Natural killer cell (primary cell): Measurements from ENCODE around the gene TMEM175. TPM values are rescaled to one million over a fixed set of nuclear protein-coding genes. Genes with fewer than 3 reads are reported as not detected.

Source experiments
- ATAC-seq, 3 donors: fragments of 150-1000 bp in 2 of 3; fragments of 200-7000 bp in 1 of 3; cut with Tn5 transposase; 1 replicate in 1 of 3; 2 replicates in 2 of 3; pipeline ENCODE4 v1.10.0; 2021; ENCODE audit warnings: mild to moderate bottlenecking in 2 of 3, moderate library complexity in 2 of 3
- DNase-seq, 2 donors: peaks; one replicate each; pipeline versions ENCODE4 v3.0.0 to v3.0.0-alpha.2; 2013 to 2021; ENCODE audit warnings: mixed read lengths in 1 of 2
- H3K27ac ChIP-seq: one replicate; pipeline ENCODE4 v1.5.1; 2013; ENCODE audit warnings: mild to moderate bottlenecking, low read length
- H3K27me3 ChIP-seq: one replicate; pipeline ENCODE4 v1.6.1; 2013; ENCODE audit warnings: low read length; ENCODE audit not compliant: control insufficient read depth, insufficient read depth
- H3K36me3 ChIP-seq: one replicate; pipeline ENCODE4 v1.6.1; 2013; ENCODE audit warnings: low read length; ENCODE audit not compliant: control insufficient read depth, insufficient read depth
- H3K4me1 ChIP-seq: one replicate; pipeline ENCODE4 v1.6.1; 2013; ENCODE audit warnings: low read length; ENCODE audit not compliant: control insufficient read depth, insufficient read depth
- H3K4me3 ChIP-seq: one replicate; pipeline ENCODE4 v1.5.1; 2013; ENCODE audit warnings: low read length
- H3K9me3 ChIP-seq: one replicate; pipeline ENCODE4 v1.6.1; 2013; ENCODE audit warnings: low read length; ENCODE audit not compliant: control insufficient read depth, insufficient read depth
- H3K27ac Mint-ChIP-seq, 2 donors: one replicate each; pipeline ENCODE4 v1.8.0; 2022; ENCODE audit warnings: mild to moderate bottlenecking in 2 of 2, mixed read lengths in 2 of 2, moderate library complexity in 1 of 2
- H3K27me3 Mint-ChIP-seq, 2 donors: one replicate each; pipeline ENCODE4 v1.8.0; 2022; ENCODE audit warnings: low read depth in 2 of 2, mixed read lengths in 2 of 2
- H3K36me3 Mint-ChIP-seq: one replicate; pipeline ENCODE4 v1.8.0; 2022; ENCODE audit warnings: mixed read lengths
- H3K4me1 Mint-ChIP-seq, 2 donors: one replicate each; pipeline ENCODE4 v1.8.0; 2022; ENCODE audit warnings: mixed read lengths in 2 of 2
- H3K4me3 Mint-ChIP-seq: one replicate; pipeline ENCODE4 v1.8.0; 2022; ENCODE audit warnings: mild to moderate bottlenecking, moderate library complexity, mixed read lengths
- H3K9me3 Mint-ChIP-seq, 2 donors: one replicate each; pipeline ENCODE4 v1.8.0; 2022; ENCODE audit warnings: mixed read lengths in 2 of 2
- CTCF ChIP-seq: fragments of 200-600 bp; IDR thresholded peaks from one replicate; pipeline ENCODE4 v1.8.0; 2022; ENCODE audit warnings: antibody characterized with exemption
- WGBS: methylation state at CpG from one replicate; pipeline ENCODE4 v1.1.7; 2013; ENCODE audit warnings: missing lambda C conversion rate; ENCODE audit not compliant: insufficient coverage; 5-methylcytosine and 5-hydroxymethylcytosine counted together
- intact Hi-C: fragments of 100-400 bp; cut with micrococcal nuclease; formaldehyde crosslinking; loops from one replicate; pipeline ENCODE4 v1.14.2; 2022
- total RNA-seq, 4 donors: library from RNA; stranded (reverse); fragments of 120-200 nt in 1 of 4; gene quantifications; one replicate each; pipeline versions ENCODE4 v1.2.3 to v1.2.4, GENCODE V29; 2013 to 2022

Gene TMEM175
- total RNA-seq, 3 donors from 2014 or later (not counting 1 experiment from before 2014, with no cell fraction given), result 72.8 to 79.8 (median 73.2) TPM

GRCh38 chr4:992297-993110 lies 60.2 kb downstream of the TMEM175 start:
- H3K27me3 ChIP-seq, result peaks cover 7% of the 10 kb centered on the region
- peaks cover 5% of the 10 kb centered on the region for H3K36me3 ChIP-seq
- Mint-ChIP-seq H3K27me3 (peaks cover 0 to 4% of the 10 kb centered on the region in 2 donors), H3K27ac (no peak overlapping the region), H3K4me1 (peaks cover 0 to 7% of the 10 kb centered on the region in 2 donors), H3K9me3 (no peaks in the 10 kb centered on the region), H3K36me3 (no peaks in the 10 kb centered on the region), H3K4me3 (no peak overlapping the region)
- no peak overlapping the region for H3K27ac ChIP-seq
- peaks cover 10% of the 10 kb centered on the region for H3K4me1 ChIP-seq
- 93% methylated on average over 25 of the region's 25 CpGs for WGBS
- ATAC-seq, result no peak
- no peak for DNase-seq
- no peak overlapping the region for H3K4me3 ChIP-seq
- TF ChIP-seq CTCF, result no peak
- intact Hi-C loops, result no loop called here
- H3K9me3 ChIP-seq, result no peaks in the 10 kb centered on the region

GRCh38 chr4:993111-994029 lies 61.1 kb downstream of the TMEM175 start, which contains the start of gene SLC26A1:
Gene SLC26A1, minus strand, starts transcription at chr4:993404. Its CDS starts 1,701 bp downstream, at chr4:991703.
- ATAC-seq (no peak), DNase-seq (no peak)
- WGBS, result 93% methylated on average over 37 of the region's 37 CpGs
- Mint-ChIP-seq H3K4me1 (peaks cover 0 to 10% of the 10 kb centered on the region in 2 donors), H3K4me3 (no peak within 1 kb of the TSS), H3K27ac (no peak within 1 kb of the TSS), H3K9me3 (no peaks in the 10 kb centered on the region), H3K27me3 (peaks cover 4 to 8% of the 10 kb centered on the region in 2 donors), H3K36me3 (no peaks in the 10 kb centered on the region)
- intact Hi-C loops, result no loop called here
- Histone ChIP-seq H3K9me3 (no peaks in the 10 kb centered on the region), H3K27me3 (peaks cover 16% of the 10 kb centered on the region), H3K4me3 (no peak within 1 kb of the TSS), H3K27ac (no peak within 1 kb of the TSS), H3K4me1 (peaks cover 11% of the 10 kb centered on the region), H3K36me3 (peaks cover 5% of the 10 kb centered on the region)
- no peak for TF ChIP-seq CTCF

- peaks cover 21% of the 10 kb centered on the region for H3K27me3 ChIP-seq
- H3K36me3 ChIP-seq, result peaks cover 2% of the 10 kb centered on the region
- no peaks in the 10 kb centered on the region for H3K9me3 ChIP-seq
- no peak overlapping the region for H3K27ac ChIP-seq
- DNase-seq (no peak), ATAC-seq (no peak)
- Mint-ChIP-seq H3K4me3 (no peak overlapping the region), H3K36me3 (no peaks in the 10 kb centered on the region), H3K27me3 (peaks cover 5 to 14% of the 10 kb centered on the region in 2 donors), H3K27ac (no peak overlapping the region), H3K9me3 (no peaks in the 10 kb centered on the region), H3K4me1 (peaks cover 0 to 10% of the 10 kb centered on the region in 2 donors)
- no peak overlapping the region for H3K4me3 ChIP-seq
- WGBS, result 93% methylated on average over 23 of the region's 23 CpGs
- H3K4me1 ChIP-seq, result peaks cover 11% of the 10 kb centered on the region
- no peak for TF ChIP-seq CTCF
- intact Hi-C loops, result no loop called here
Measured at GRCh38 chr4:995311-996026, 63.2 kb downstream of the TMEM175 start.
